ENCODE results near the gene ZNF821. TPM values are rescaled to one million over a fixed set of nuclear protein-coding genes. Genes with fewer than 3 reads are reported as not detected.
A peak's percentile ranks its signal among the peaks of the same experiment; 100 is the strongest.
"Not testable (repeated sequence)": the region's sequence is repeated elsewhere in the genome, so short reads cannot be mapped to it uniquely, and the experiment has no call there.

Gene ZNF821
- total RNA-seq, 1 donor from 2014 or later: 4.7 TPM

GRCh38 chr16:71899171-71899570 lies 15.2 kb upstream of the ZNF821 start:
- ATAC-seq: no peak

GRCh38 chr16:71896764-71897368 lies 12.9 kb upstream of the ZNF821 start:
- no peak for ATAC-seq

- ATAC-seq: peak; percentile 12
Observed at GRCh38 chr16:71895679-71896365, 11.8 kb upstream of the ZNF821 start.

GRCh38 chr16:71894921-71895678 lies 11.1 kb upstream of the ZNF821 start, which contains the start of gene IST1:
IST1 (plus strand) TSS chr16:71895531; CDS start chr16:71915641, 20,110 bp downstream.
- ATAC-seq: peak; percentile 99

GRCh38 chr16:71894229-71894920 lies 10.4 kb upstream of the ZNF821 start:
- ATAC-seq: no peak

DNA sequence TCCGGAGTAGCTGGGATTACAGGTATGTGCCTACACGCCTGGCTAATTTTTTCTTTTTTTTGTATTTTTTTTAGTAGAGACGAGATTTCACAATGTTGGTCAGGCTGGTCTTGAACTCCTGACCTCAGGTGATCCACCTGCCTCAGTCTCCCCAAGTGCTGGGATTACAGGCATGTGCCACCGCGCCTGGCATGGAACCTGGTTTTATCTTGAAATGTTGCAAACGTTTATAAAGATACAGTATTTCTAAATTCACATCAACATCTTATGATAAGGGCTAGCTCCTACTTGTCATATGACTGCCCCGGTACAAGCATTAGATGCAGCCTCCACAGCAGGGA lies 9.9 kb upstream of the ZNF821 start:
- ATAC-seq: no peak

DNA sequence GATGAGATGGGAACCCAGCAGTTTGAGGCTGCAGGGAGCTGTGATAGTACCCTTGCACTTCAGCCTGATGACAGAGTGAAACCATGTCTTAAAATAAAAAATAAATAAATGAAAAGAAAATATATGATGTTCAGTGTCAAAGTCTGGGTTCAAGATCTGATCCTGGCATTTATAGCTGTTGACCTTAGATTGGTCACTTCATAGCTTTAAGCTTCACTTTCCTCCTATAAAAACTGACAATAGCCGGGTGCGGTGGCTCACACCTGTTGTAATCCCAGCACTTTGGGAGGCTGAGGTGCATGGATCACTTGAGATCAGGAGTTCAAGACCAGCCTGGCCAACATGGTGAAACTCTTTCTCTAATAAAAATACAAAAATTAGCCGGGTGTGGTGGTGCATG lies 5.2 kb upstream of the ZNF821 start:
- no peak for ATAC-seq

- ATAC-seq: no peak
Observed at GRCh38 chr16:71885261-71885650, 1.3 kb upstream of the ZNF821 start.

- peak; percentile 45 for ATAC-seq
Observed at GRCh38 chr16:71883168-71883848, 674 bp downstream of the ZNF821 start.

GRCh38 chr16:71882505-71883167 lies 1.3 kb downstream of the ZNF821 start:
- ATAC-seq: peak; percentile 71

GRCh38 chr16:71880176-71880575 lies 3.8 kb downstream of the ZNF821 start:
- no peak for ATAC-seq

DNA sequence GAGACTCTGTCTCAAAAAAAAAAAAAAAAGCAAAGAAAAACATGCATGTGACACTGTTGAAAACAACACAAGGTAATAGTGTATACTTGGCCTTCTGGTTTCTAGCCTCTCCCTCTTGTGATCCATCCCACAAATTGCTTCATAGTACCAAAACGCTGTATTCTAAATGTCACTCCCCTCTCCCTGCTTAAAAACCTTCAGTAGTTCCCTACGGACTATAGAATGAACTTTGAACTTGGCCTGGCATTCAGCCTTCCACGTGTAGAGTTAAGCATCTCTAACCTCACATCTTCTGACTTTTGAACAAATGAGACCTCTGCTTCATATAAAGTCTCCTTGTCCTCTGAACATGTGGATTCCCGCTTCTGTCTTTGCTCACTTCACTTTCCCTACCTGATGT lies 5.1 kb downstream of the ZNF821 start:
- ATAC-seq: no peak

DNA sequence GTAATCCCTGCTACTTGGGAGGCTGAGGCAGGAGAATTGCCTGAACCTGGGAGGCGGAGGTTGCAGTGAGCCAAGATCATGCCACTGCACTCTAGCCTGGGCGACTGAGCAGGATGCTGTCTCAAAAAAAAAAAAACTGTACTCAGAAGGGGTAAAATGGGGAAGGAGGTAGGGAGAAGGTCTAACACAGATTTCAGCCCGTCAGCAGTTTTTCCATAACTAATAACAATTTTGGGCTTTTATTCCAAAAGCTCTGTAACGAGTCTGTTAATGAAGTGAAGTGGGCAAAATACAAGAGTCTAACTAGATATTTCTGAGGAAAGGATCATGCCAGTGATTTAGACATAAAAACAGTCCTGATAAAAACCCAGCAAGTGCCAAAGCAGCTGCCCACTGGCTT lies 10.8 kb downstream of the ZNF821 start:
- ATAC-seq: no peak

GRCh38 chr16:71870818-71871217 lies 13.2 kb downstream of the ZNF821 start:
- no peak for ATAC-seq

GRCh38 chr16:71869089-71869488 lies 14.9 kb downstream of the ZNF821 start:
- ATAC-seq: no peak

DNA sequence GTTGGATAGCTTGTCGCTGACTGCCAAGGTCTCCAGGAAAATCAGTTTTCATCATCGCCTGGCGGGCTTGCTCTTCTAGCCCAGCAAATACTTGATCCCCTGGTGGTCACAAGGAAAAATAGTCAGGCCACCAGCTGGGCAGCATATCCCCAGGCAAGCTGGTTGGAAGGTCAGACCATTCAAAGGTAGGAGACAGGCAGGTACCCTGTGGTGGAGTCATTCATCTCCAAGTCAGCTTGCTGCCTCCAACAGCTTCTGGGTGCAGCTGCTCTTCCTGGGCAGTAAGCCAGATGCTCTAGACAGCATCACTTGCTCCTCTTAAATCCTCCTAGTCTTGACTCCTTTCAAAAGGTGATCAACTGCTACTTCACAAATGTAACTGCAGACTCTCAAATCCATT lies 16.0 kb downstream of the ZNF821 start:
- no peak for ATAC-seq

GRCh38 chr16:71867175-71867574 lies 16.8 kb downstream of the ZNF821 start:
- not testable (repeated sequence) for ATAC-seq

DNA sequence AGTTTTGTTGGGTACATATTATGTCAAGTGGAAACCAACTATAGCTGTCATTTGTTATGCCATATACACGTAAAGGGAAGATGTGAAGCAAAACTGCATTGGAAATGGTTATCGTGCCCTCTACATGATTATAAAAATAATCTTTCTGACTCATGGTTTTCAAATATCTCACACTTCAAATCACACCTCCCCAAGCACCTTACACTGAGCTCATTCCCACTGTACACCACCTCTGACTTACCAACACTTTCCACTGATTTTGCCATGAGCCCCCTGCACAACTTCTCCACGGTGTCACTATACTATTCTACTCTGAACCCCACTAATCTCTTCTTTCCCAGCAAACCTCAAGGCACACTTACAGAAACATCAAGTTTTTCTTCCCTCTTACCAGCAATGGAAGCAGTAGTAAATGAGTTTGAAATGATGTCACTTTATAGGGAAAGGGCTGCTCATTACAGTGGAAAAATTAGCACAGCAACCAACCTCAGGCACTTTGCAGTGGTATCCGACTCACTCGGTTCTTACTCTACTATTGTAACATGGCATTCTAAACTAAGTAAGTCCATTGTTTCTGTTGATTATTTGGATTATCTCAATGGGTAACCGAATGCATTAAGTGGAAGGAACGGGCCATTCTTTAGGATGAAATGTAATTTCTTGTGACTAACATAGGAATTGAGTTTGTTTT lies 18.7 kb downstream of the ZNF821 start:
- ATAC-seq: no peak

GRCh38 chr16:71863995-71864394 lies 20.0 kb downstream of the ZNF821 start:
- ATAC-seq: no peak

GRCh38 chr16:71859762-71860521 lies 24.0 kb downstream of the ZNF821 start:
- ATAC-seq: no peak
